IPS-11a (cell line): ENCODE results near the gene ITGB2.

Experiments
- H3K4me3 ChIP-seq: one replicate; pipeline ENCODE4 v1.5.1; 2013; ENCODE audit warnings: low read depth, low read length, control low read depth

Gene ITGB2

GRCh38 chr21:44911384-44912157 lies 9.1 kb downstream of the ITGB2 start:
- no peak overlapping the region for H3K4me3 ChIP-seq

- no peak overlapping the region for H3K4me3 ChIP-seq
Measured at GRCh38 chr21:44911068-44911383, 9.7 kb downstream of the ITGB2 start.

GRCh38 chr21:44910229-44911067 lies 10.3 kb downstream of the ITGB2 start:
- no peak overlapping the region for H3K4me3 ChIP-seq

GRCh38 chr21:44909719-44910118 lies 11.0 kb downstream of the ITGB2 start:
- H3K4me3 ChIP-seq: no peak overlapping the region

- H3K4me3 ChIP-seq: no peak overlapping the region
Measured at GRCh38 chr21:44908908-44909307, 11.8 kb downstream of the ITGB2 start.

- no peak overlapping the region for H3K4me3 ChIP-seq
Measured at GRCh38 chr21:44907966-44908895, 12.5 kb downstream of the ITGB2 start.

GRCh38 chr21:44907225-44907965 lies 13.3 kb downstream of the ITGB2 start:
- H3K4me3 ChIP-seq: no peak overlapping the region

GRCh38 chr21:44905728-44906090 lies 15.0 kb downstream of the ITGB2 start:
- no peak overlapping the region for H3K4me3 ChIP-seq

- no peak overlapping the region for H3K4me3 ChIP-seq
Measured at GRCh38 chr21:44905016-44905727, 15.5 kb downstream of the ITGB2 start.

GRCh38 chr21:44904141-44904923 lies 16.4 kb downstream of the ITGB2 start:
- no peak overlapping the region for H3K4me3 ChIP-seq

GRCh38 chr21:44903689-44904088 lies 17.0 kb downstream of the ITGB2 start:
- H3K4me3 ChIP-seq: no peak overlapping the region

- no peak overlapping the region for H3K4me3 ChIP-seq
Measured at GRCh38 chr21:44903050-44903685, 17.5 kb downstream of the ITGB2 start.

- no peak overlapping the region for H3K4me3 ChIP-seq
Measured at GRCh38 chr21:44902268-44903049, 18.2 kb downstream of the ITGB2 start.

GRCh38 chr21:44901391-44902074 lies 19.2 kb downstream of the ITGB2 start:
- no peak overlapping the region for H3K4me3 ChIP-seq

GRCh38 chr21:44900559-44901251 lies 20.0 kb downstream of the ITGB2 start:
- no peak overlapping the region for H3K4me3 ChIP-seq

- H3K4me3 ChIP-seq: no peak overlapping the region
Measured at GRCh38 chr21:44899768-44900558, 20.7 kb downstream of the ITGB2 start.
